ENCODE measurements around the gene ZDHHC3.
A peak's percentile ranks its signal among the peaks of the same experiment; 100 is the strongest.

Gene ZDHHC3

GRCh38 chr3:44976002-44976815 lies at the start of gene ZDHHC3, which contains the start of gene EXOSC7:
Gene ZDHHC3, minus strand, starts transcription at chr3:44976174. Its CDS starts 16,738 bp downstream, at chr3:44959436.
Gene EXOSC7, plus strand, starts transcription at chr3:44976244. Its CDS starts 34 bp downstream, at chr3:44976278.
- peak; percentile 74 to 75 for DNase-seq

- DNase-seq, result no peak
Measured at GRCh38 chr3:45024542-45025255, 48.7 kb upstream of the ZDHHC3 start.

GRCh38 chr3:45023675-45024074 lies 47.7 kb upstream of the ZDHHC3 start:
- DNase-seq, result no peak

GRCh38 chr3:45021524-45022297 lies 45.7 kb upstream of the ZDHHC3 start:
- DNase-seq, result no peak

- DNase-seq, result no peak
Measured at GRCh38 chr3:45020534-45020933, 44.6 kb upstream of the ZDHHC3 start.

GRCh38 chr3:45017821-45018220 lies 41.8 kb upstream of the ZDHHC3 start:
- no peak for DNase-seq

GRCh38 chr3:45016916-45017315 lies 40.9 kb upstream of the ZDHHC3 start:
- no peak for DNase-seq

- no peak for DNase-seq
Measured at GRCh38 chr3:45012577-45012976, 36.6 kb upstream of the ZDHHC3 start.

- no peak for DNase-seq
Measured at GRCh38 chr3:45011756-45012508, 36.0 kb upstream of the ZDHHC3 start.

GRCh38 chr3:45010811-45011333 lies 34.9 kb upstream of the ZDHHC3 start:
- DNase-seq, result no peak

- DNase-seq, result no peak
Measured at GRCh38 chr3:45009868-45010267, 33.9 kb upstream of the ZDHHC3 start.

- no peak for DNase-seq
Measured at GRCh38 chr3:45008117-45008516, 32.1 kb upstream of the ZDHHC3 start.

- DNase-seq, result no peak
Measured at GRCh38 chr3:45007091-45007490, 31.1 kb upstream of the ZDHHC3 start.

GRCh38 chr3:45003859-45004258 lies 27.9 kb upstream of the ZDHHC3 start:
- DNase-seq, result no peak

GRCh38 chr3:45003406-45003805 lies 27.4 kb upstream of the ZDHHC3 start:
- no peak for DNase-seq

GRCh38 chr3:45002720-45003119 lies 26.7 kb upstream of the ZDHHC3 start:
- DNase-seq, result no peak

GRCh38 chr3:45002139-45002660 lies 26.2 kb upstream of the ZDHHC3 start:
- no peak for DNase-seq

GRCh38 chr3:45001738-45002137 lies 25.8 kb upstream of the ZDHHC3 start:
- DNase-seq, result no peak

GRCh38 chr3:45000823-45001222 lies 24.8 kb upstream of the ZDHHC3 start:
- no peak for DNase-seq

GRCh38 chr3:44999782-45000181 lies 23.8 kb upstream of the ZDHHC3 start:
- no peak for DNase-seq

- no peak for DNase-seq
Measured at GRCh38 chr3:44996556-44996969, 20.6 kb upstream of the ZDHHC3 start.

GRCh38 chr3:44995142-44995770 lies 19.3 kb upstream of the ZDHHC3 start:
- no peak for DNase-seq
